ENCODE results near the gene C19orf44.

DNA sequence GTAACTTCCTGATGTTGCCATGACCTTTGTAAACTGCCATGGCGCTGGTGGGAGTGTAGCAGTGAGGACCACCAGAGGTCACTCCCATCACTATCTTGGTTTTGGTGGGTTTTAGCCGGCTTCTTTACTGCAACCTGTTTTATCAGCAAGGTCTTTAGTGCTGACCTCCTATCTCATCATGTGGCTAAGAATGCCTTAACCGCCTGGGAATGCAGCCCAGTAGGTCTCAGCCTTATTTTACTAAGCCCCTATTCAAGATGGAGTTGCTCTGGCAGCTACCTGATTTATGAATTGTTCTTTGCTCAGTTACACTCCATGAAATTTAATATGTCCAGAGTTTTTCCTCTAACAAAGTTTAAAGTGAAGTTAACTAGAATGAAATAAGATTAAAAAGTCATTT, 19.8 kb upstream of the C19orf44 start:
- no peak for TF ChIP-seq SUZ12 (IDR thresholded peaks at IDR 0.05; ENCODE audit: extremely low read depth, insufficient read depth, insufficient read length)
- no peak for TF ChIP-seq YY1 (IDR thresholded peaks at IDR 0.05; ENCODE audit: insufficient read depth, insufficient read length)

All from NT2/D1 (cell line).